HEK293 (cell line): ENCODE measurements around the gene RIGI.

Experiments
- EGR2 ChIP-seq: fragments of 450-650 bp; formaldehyde crosslinking; IDR thresholded peaks from 2 replicates; pipeline ENCODE4 v1.5.1; 2016; ENCODE audit warnings: low read depth, missing biosample characterization, missing genetic modification characterization
- GLI2 ChIP-seq: fragments of 450-650 bp; formaldehyde crosslinking; IDR thresholded peaks from 2 replicates; pipeline ENCODE4; 2017; ENCODE audit warnings: missing biosample characterization, missing genetic modification characterization, low read depth, borderline replicate concordance
- KLF1 ChIP-seq: fragments of 450-650 bp; formaldehyde crosslinking; IDR thresholded peaks from 2 replicates; pipeline ENCODE4 v1.5.1; 2016; ENCODE audit warnings: missing biosample characterization, missing genetic modification characterization
- KLF17 ChIP-seq: fragments of 450-650 bp; formaldehyde crosslinking; IDR thresholded peaks from 2 replicates; pipeline ENCODE4 v1.5.1; 2016; ENCODE audit warnings: missing biosample characterization, missing genetic modification characterization
- MEIS1 ChIP-seq: sonication (generic); formaldehyde crosslinking; IDR thresholded peaks from 2 replicates; pipeline ENCODE4 v1.8.1; 2022; ENCODE audit warnings: missing genetic modification reagents, mild to moderate bottlenecking, borderline replicate concordance
- PBX3 ChIP-seq: sonication (generic); formaldehyde crosslinking; IDR thresholded peaks from 2 replicates; pipeline ENCODE4 v1.8.1; 2022; ENCODE audit warnings: mild to moderate bottlenecking, moderate library complexity, missing genetic modification reagents
- PRDM4 ChIP-seq: fragments of 450-650 bp; formaldehyde crosslinking; IDR thresholded peaks from 2 replicates; pipeline ENCODE4 v1.5.1; 2017; ENCODE audit warnings: missing biosample characterization, missing genetic modification characterization
- PRDM6 ChIP-seq: fragments of 450-650 bp; formaldehyde crosslinking; IDR thresholded peaks from 2 replicates; pipeline ENCODE4 v1.5.1; 2017; ENCODE audit warnings: missing biosample characterization, missing genetic modification characterization
- SP2 ChIP-seq: fragments of 450-650 bp; formaldehyde crosslinking; IDR thresholded peaks from 2 replicates; pipeline ENCODE4 v1.5.1; 2016; ENCODE audit warnings: missing biosample characterization, missing genetic modification characterization
- TRIM28 ChIP-seq: IDR thresholded peaks from 2 replicates; pipeline ENCODE4 v1.6.1; 2011; ENCODE audit warnings: low read length, control low read depth, borderline replicate concordance
- ZBTB11 ChIP-seq: fragments of 450-650 bp; formaldehyde crosslinking; conservative IDR thresholded peaks from 2 replicates; pipeline ENCODE4 v1.5.1; 2016; ENCODE audit warnings: low read depth, missing biosample characterization, missing genetic modification characterization
- ZFHX2 ChIP-seq: fragments of 450-650 bp; formaldehyde crosslinking; conservative IDR thresholded peaks from 2 replicates; pipeline ENCODE4 v1.5.1; 2016; ENCODE audit warnings: missing biosample characterization, missing genetic modification characterization
- ZNF157 ChIP-seq: fragments of 450-650 bp; formaldehyde crosslinking; IDR thresholded peaks from 2 replicates; pipeline ENCODE4 v1.5.1; 2016; ENCODE audit warnings: missing biosample characterization, missing genetic modification characterization
- ZNF221 ChIP-seq: fragments of 450-650 bp; formaldehyde crosslinking; IDR thresholded peaks from 2 replicates; pipeline ENCODE4 v1.5.1; 2017; ENCODE audit warnings: missing biosample characterization, missing genetic modification characterization, borderline replicate concordance
- ZNF248 ChIP-seq: fragments of 450-650 bp; formaldehyde crosslinking; IDR thresholded peaks from 2 replicates; pipeline ENCODE4 v1.5.1; 2017; ENCODE audit warnings: missing biosample characterization, missing genetic modification characterization
- ZNF311 ChIP-seq: fragments of 450-650 bp; formaldehyde crosslinking; IDR thresholded peaks from 2 replicates; pipeline ENCODE4 v1.5.1; 2017; ENCODE audit warnings: missing biosample characterization, missing genetic modification characterization, borderline replicate concordance
- ZNF341 ChIP-seq: fragments of 450-650 bp; formaldehyde crosslinking; IDR thresholded peaks from 2 replicates; pipeline ENCODE4; 2016; ENCODE audit warnings: low read depth, missing biosample characterization, missing genetic modification characterization
- ZNF37A ChIP-seq: fragments of 450-650 bp; IDR thresholded peaks from 2 replicates; pipeline ENCODE4 v1.5.1; 2018; ENCODE audit warnings: missing biosample characterization, missing genetic modification characterization
- ZNF488 ChIP-seq: fragments of 450-650 bp; formaldehyde crosslinking; IDR thresholded peaks from 2 replicates; pipeline ENCODE4 v1.5.1; 2016; ENCODE audit warnings: missing biosample characterization, missing genetic modification characterization
- ZNF513 ChIP-seq: fragments of 450-650 bp; IDR thresholded peaks from 2 replicates; pipeline ENCODE4 v1.5.1; 2018; ENCODE audit warnings: missing biosample characterization, missing genetic modification characterization
- ZNF529 ChIP-seq: fragments of 450-650 bp; formaldehyde crosslinking; IDR thresholded peaks from 2 replicates; pipeline ENCODE4 v1.5.1; 2017; ENCODE audit warnings: missing genetic modification characterization, missing biosample characterization; ENCODE audit not compliant: insufficient replicate concordance
- ZNF549 ChIP-seq: fragments of 450-650 bp; IDR thresholded peaks from 2 replicates; pipeline ENCODE4 v1.5.1; 2018; ENCODE audit warnings: missing biosample characterization, missing genetic modification characterization, mild to moderate bottlenecking, inconsistent platforms, moderate library complexity
- ZNF561 ChIP-seq: fragments of 450-650 bp; IDR thresholded peaks from 2 replicates; pipeline ENCODE4 v1.5.1; 2018; ENCODE audit warnings: missing biosample characterization, missing genetic modification characterization, borderline replicate concordance
- ZNF626 ChIP-seq: fragments of 450-650 bp; sonication (Bioruptor Pico); formaldehyde crosslinking; IDR thresholded peaks from 2 replicates; pipeline ENCODE4 v1.5.1; 2018; ENCODE audit warnings: missing biosample characterization, missing genetic modification characterization, inconsistent platforms
- ZNF707 ChIP-seq: fragments of 450-650 bp; formaldehyde crosslinking; IDR thresholded peaks from 2 replicates; pipeline ENCODE4 v1.5.1; 2016; ENCODE audit warnings: missing biosample characterization, missing genetic modification characterization
- ZNF791 ChIP-seq: fragments of 450-650 bp; formaldehyde crosslinking; IDR thresholded peaks from 2 replicates; pipeline ENCODE4 v1.5.1; 2016; ENCODE audit warnings: missing biosample characterization, missing genetic modification characterization

RIGI gene

GRCh38 chr9:32551276-32552051 lies 25.5 kb upstream of the RIGI start (continued):
- TF ChIP-seq ZNF157 (tag by site-specific recombination) (no peak), ZNF513 (tag by site-specific recombination) (no peak), ZNF549 (tag by site-specific recombination) (no peak), ZNF529 (tag by site-specific recombination) (no peak), KLF17 (tag by site-specific recombination) (no peak), GLI2 (tag by site-specific recombination) (no peak), ZNF791 (tag by site-specific recombination) (no peak), PBX3 (CRISPR knock-in tag) (no peak), ZNF37A (tag by site-specific recombination) (no peak), EGR2 (tag by site-specific recombination) (no peak), ZBTB11 (tag by site-specific recombination) (peak; percentile 61), TRIM28 (no peak), SP2 (tag by site-specific recombination) (no peak), ZNF311 (tag by site-specific recombination) (no peak), PRDM6 (tag by site-specific recombination) (no peak), ZNF221 (tag by site-specific recombination) (no peak), ZNF561 (tag by site-specific recombination) (no peak), ZNF341 (peak; percentile 39), ZNF248 (tag by site-specific recombination) (no peak), KLF1 (no peak), ZFHX2 (tag by site-specific recombination) (no peak), ZNF488 (tag by site-specific recombination) (no peak), ZNF707 (tag by site-specific recombination) (no peak), MEIS1 (no peak), PRDM4 (tag by site-specific recombination) (no peak), ZNF626 (tag by site-specific recombination) (no peak)
- TF ChIP-seq, all 188 proteins: peak for 7
